DND-41 (cell line): ENCODE data around the gene PSMC6.

ENCODE experiments used
- ATAC-seq: fragments of 200-7000 bp; cut with Tn5 transposase; 3 replicates; pipeline ENCODE4 v1.9.1; 2021; ENCODE audit warnings: low read depth; ENCODE audit not compliant: insufficient read depth
- DNase-seq: peaks from one replicate; pipeline ENCODE4 v3.0.0-alpha.2; 2020
- H2AFZ ChIP-seq: 2 replicates; pipeline ENCODE4 v1.6.0; 2012; ENCODE audit warnings: low read depth, low read length
- H3K27ac ChIP-seq: 2 replicates; pipeline ENCODE4 v1.5.1; 2012; ENCODE audit warnings: low read length, inconsistent platforms
- H3K27me3 ChIP-seq: fragments of 200-600 bp; sonication (generic); 2 replicates; pipeline ENCODE4 v1.6.0; 2012; ENCODE audit warnings: low read length, mild to moderate bottlenecking, inconsistent platforms; ENCODE audit not compliant: insufficient read depth, poor library complexity
- H3K36me3 ChIP-seq: 2 replicates; pipeline ENCODE4 v1.5.1; 2012; ENCODE audit warnings: low read length, inconsistent platforms; ENCODE audit not compliant: insufficient read depth
- H3K4me1 ChIP-seq: 2 replicates; pipeline ENCODE4 v1.5.1; 2012; ENCODE audit warnings: mild to moderate bottlenecking, low read length; ENCODE audit not compliant: insufficient read depth
- H3K4me2 ChIP-seq: 2 replicates; pipeline ENCODE4 v1.6.0; 2012; ENCODE audit warnings: mild to moderate bottlenecking, moderate library complexity, low read length, inconsistent platforms; ENCODE audit not compliant: insufficient read depth
- H3K4me3 ChIP-seq, 2 experiments: fragments of 200-600 bp in 1 of 2; shearing (Covaris generic) in 1 of 2; 2 replicates each; pipeline ENCODE4 v1.5.1; 2012 to 2016; ENCODE audit warnings: inconsistent platforms in 2 of 2, low read length in 2 of 2, mild to moderate bottlenecking in 2 of 2, low read depth in 1 of 2, moderate library complexity in 1 of 2
- H3K79me2 ChIP-seq: 2 replicates; pipeline ENCODE4 v1.6.0; 2012; ENCODE audit warnings: low read length, inconsistent platforms; ENCODE audit not compliant: insufficient read depth
- H3K9ac ChIP-seq: 2 replicates; pipeline ENCODE4 v1.6.0; 2012; ENCODE audit warnings: low read depth, mild to moderate bottlenecking, inconsistent platforms, low read length, moderate library complexity
- H3K9me3 ChIP-seq: 2 replicates; pipeline ENCODE4 v1.5.1; 2012; ENCODE audit warnings: low read length, moderate library complexity, mild to moderate bottlenecking, inconsistent platforms; ENCODE audit not compliant: insufficient read depth, severe bottlenecking
- H4K20me1 ChIP-seq: 2 replicates; pipeline ENCODE4 v1.6.0; 2012; ENCODE audit warnings: low read length; ENCODE audit not compliant: insufficient read depth
- CTCF ChIP-seq: IDR thresholded peaks from 2 replicates; pipeline ENCODE4 v1.5.1; 2012; ENCODE audit warnings: borderline replicate concordance, low read length, moderate library complexity, mild to moderate bottlenecking; ENCODE audit not compliant: poor library complexity, severe bottlenecking; ENCODE audit errors: extremely low read depth
- EZH2 ChIP-seq: IDR thresholded peaks from 3 replicates; pipeline ENCODE4 v1.6.1; 2012; ENCODE audit warnings: borderline replicate concordance, low read depth, mild to moderate bottlenecking, moderate library complexity, low read length, inconsistent platforms; ENCODE audit not compliant: severe bottlenecking

PSMC6 gene

GRCh38 chr14:52711666-52712065 lies 4.7 kb downstream of the PSMC6 start:
- no peak for TF ChIP-seq EZH2
- no peak for TF ChIP-seq CTCF
- no peaks in the 10 kb centered on the region for H3K27me3 ChIP-seq
- H4K20me1 ChIP-seq = no peaks in the 10 kb centered on the region
- H3K9me3 ChIP-seq = no peaks in the 10 kb centered on the region
- no peak overlapping the region for H3K9ac ChIP-seq
- no peak overlapping the region for H3K4me3 ChIP-seq
- peaks cover 30% of the 10 kb centered on the region for H3K4me1 ChIP-seq
- H3K79me2 ChIP-seq = peaks cover 49% of the 10 kb centered on the region
- H3K4me2 ChIP-seq = no peak overlapping the region
- H2AFZ ChIP-seq = no peak overlapping the region
- DNase-seq = no peak
- no peak overlapping the region for H3K27ac ChIP-seq
- peaks cover 80% of the 10 kb centered on the region for H3K36me3 ChIP-seq
- no peak for ATAC-seq

GRCh38 chr14:52716155-52716554 lies 9.2 kb downstream of the PSMC6 start:
- TF ChIP-seq CTCF = no peak
- no peak for TF ChIP-seq EZH2
- Histone ChIP-seq H3K36me3 (peaks cover 94% of the 10 kb centered on the region), H3K9ac (no peak overlapping the region), H4K20me1 (no peaks in the 10 kb centered on the region), H3K4me3 (no peak overlapping the region), H3K9me3 (no peaks in the 10 kb centered on the region), H3K27ac (no peak overlapping the region), H2AFZ (no peak overlapping the region), H3K79me2 (peaks cover 8% of the 10 kb centered on the region), H3K27me3 (no peaks in the 10 kb centered on the region), H3K4me1 (no peaks in the 10 kb centered on the region), H3K4me2 (no peak overlapping the region)
- ATAC-seq (no peak), DNase-seq (no peak)

DNA sequence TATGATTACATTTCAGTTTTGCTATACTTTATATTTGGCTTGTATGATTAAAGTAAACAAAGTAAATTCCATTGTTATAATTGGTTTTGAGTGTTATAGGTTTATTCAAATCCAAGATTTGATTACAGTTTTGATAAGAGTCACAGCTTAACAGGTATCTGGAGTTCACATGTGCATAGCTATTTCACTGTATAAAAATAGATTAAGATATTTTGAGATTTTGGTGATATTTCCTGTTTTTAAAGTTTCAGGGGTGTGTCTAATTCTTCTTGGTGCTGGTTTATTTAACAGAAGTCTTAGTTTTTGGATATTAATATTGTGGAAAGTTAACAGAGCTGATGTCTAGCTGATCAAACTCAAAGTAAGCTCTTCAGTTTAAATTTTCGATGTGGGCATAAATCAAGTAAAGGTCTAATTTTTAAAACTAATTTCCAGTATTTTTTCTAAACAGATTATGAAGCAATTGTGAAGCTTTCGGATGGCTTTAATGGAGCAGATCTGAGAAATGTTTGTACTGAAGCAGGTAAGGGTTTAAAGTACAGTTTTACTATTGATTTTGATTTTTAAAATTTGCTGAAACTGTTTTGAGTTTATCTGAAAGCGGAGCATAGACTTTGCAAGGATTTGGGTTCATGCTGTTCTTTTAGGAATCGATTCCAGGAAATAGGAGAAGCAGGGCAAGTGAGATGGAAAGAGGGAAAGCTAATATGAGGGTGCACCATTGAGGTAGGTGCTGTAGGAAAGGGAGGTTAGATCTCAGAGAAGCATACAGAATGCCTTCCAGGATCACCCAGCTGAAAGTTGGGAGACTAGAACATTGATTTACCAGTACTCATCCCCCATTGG lies 16.7 kb downstream of the PSMC6 start:
- Histone ChIP-seq H3K27me3 (no peaks in the 10 kb centered on the region), H4K20me1 (no peaks in the 10 kb centered on the region), H3K4me2 (no peak overlapping the region), H2AFZ (no peak overlapping the region), H3K4me1 (no peaks in the 10 kb centered on the region), H3K79me2 (peaks cover 13% of the 10 kb centered on the region), H3K36me3 (peaks cover 86% of the 10 kb centered on the region), H3K9ac (no peak overlapping the region), H3K4me3 (no peak overlapping the region), H3K9me3 (no peaks in the 10 kb centered on the region), H3K27ac (no peak overlapping the region)
- TF ChIP-seq CTCF (no peak), EZH2 (no peak)
- ATAC-seq (no peak), DNase-seq (no peak)
